Stimulated activated CD4-positive, alpha-beta T cell treated with anti-CD3 and anti-CD28 coated beads, Interleukin-15, amount 100 ng/mL, for 1 hour (primary cell): Measurements from ENCODE around the gene ERN1.
"Not testable (repeated sequence)": the region's sequence is repeated elsewhere in the genome, so short reads cannot be mapped to it uniquely, and the experiment has no call there.

Experiments used
- DNase-seq, 2 donors: peaks; one replicate each; pipeline ENCODE4 v3.0.0-alpha.2; 2020; ENCODE audit warnings: low read depth in 1 of 2, low spot score in 1 of 2

The ERN1 gene

DNA sequence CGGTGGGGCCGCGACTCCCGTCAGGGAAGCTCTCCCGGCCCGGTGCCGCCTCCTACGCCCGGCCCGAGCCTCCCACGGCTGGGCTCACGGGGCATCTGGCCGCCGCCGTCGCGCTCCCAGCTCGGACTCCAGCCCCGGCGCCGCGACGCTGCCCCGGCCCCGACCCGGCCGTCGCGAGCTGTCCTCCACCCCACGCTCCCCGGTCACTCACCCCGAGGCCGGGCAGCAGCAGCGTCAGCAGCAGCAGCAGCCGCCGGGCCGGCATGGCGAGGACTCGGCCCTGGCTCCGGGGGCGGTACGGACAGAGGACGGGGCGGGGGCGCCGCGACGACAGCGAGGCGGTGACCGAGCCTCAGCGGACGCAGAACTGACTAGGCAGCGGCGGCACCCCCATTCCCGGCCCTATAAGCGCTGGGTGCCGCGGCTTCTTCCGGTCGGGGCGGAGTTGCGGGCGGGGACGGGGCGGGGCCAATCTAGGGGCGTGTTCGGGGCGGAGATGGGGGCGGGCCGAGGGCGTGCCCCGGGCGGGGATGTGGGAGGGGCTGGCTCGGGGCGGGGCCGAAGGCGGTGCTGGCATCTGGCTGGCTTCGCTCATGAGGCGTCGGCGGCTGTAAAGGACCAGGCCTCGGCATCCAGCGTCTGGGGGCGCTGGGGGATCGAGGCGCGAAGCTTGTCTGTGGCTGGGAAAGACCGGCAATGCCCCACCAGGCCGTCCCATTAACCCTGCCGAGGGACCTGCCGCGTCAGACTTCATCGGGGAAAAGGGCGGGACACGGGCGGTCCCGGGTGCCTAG lies at the start of gene ERN1:
TSS of gene ERN1 (minus strand) at position 380 of the 794 bp plus-strand sequence. CDS start at position 265, 115 bp downstream.
- peak; percentile 87 to 92 for DNase-seq

DNA sequence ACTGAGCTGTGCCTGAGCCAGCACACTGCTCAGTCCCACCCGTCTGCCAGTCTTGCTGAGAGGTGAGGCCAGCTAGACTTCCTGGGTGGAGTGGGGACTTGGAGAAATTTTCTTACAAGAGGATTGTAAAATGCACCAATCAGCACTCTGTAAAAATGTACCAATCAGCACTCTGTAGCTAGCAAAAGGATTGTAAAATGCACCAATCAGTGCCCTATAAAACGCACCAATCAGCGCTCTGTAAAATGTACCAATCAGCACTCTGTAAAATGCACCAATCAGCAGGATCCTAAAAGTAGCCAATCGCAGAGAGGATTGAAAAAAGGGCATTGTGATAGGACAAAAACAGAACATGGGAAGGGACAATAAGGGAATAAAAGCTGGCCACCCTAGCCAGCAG lies 49.1 kb upstream of the ERN1 start:
- DNase-seq, result not testable (repeated sequence)

DNA sequence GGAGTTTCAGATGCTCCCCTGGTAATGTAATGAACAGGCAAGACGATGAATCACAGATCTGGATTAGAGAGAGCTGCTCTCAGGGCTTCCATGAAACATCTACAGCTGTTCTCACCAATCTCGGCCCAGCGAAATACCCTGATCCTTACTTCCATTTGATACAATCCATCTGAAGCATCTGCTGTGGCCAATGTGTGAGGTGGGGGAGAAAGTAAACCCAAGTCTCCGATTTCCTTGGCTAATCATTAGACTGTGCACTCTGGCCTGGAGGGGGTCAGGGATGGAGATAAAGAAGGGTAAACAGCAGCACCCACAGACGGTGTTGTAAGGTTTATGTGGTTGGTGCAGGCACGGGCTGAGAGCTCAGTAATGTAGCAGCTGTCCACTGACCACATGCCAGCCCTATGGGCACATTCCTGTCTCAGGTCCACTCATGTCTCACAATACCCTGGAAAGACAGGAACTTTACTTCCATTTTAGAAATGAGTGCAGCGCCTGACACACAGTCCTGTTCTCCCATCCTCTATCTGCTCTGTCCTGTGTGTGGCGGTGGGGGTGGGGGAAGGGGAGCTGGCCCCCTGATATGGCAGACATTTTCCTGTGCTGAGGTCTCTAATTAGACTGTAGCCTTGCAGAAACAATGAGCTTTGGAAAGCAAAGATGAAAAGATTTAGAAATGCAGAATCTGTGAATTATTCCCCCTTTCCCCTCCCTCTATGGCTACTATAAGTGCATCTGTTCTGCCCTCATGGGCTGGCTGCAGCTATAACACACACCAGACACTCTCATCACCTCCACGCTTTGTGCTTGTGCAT lies 48.3 kb upstream of the ERN1 start:
- DNase-seq, result no peak

DNA sequence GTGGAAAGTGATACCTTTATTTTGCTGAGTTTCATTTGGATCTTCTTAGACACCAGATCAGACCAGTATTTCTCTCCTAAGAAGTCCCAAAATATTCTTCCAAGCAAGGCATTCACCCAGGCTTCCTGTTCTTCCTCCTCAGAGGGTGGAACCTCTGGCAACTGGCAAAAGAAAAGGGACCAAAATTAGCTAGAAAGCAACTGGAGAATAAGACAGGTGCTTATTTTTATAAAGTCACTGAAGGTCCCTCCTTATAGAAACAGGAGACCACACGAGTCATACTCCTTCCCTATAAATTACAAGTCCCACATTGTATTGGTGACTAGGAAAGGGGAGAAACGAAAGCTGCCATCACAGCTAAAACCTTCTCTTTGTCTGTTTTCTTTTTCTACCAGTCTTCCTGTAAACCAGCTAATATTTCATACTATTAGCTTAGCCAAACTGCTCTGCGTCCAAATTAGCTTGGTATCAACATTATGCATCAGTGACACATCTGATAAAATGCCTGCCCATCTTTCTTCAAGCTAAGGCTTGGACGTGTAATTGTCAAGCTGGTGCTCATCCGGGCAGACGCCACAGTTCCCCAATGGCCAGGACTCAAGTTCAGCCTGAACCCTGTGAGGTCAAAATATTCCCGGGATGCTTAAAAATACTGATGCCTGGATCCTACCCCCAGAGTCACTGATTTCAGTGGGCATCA lies 47.5 kb upstream of the ERN1 start:
- no peak for DNase-seq

DNA sequence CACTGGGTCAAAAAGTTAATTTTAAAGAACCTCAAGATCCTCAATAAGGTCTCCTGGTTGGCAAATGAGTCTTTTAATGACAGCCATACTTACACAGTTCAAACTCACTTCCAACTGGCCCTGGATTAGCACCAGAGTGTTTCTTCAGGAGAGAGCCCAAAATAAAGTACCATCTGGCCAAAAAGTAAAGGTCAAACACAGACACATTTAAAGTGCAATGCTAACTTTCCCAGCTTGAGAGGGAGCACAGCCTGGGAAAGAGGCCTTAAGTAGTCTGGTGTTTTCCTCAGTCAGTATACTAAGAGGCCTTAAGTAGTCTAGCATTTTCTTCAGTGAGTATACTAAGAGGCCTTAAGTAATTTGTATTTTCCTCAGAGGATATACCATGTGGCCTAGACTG lies 46.6 kb upstream of the ERN1 start:
- no peak for DNase-seq

DNA sequence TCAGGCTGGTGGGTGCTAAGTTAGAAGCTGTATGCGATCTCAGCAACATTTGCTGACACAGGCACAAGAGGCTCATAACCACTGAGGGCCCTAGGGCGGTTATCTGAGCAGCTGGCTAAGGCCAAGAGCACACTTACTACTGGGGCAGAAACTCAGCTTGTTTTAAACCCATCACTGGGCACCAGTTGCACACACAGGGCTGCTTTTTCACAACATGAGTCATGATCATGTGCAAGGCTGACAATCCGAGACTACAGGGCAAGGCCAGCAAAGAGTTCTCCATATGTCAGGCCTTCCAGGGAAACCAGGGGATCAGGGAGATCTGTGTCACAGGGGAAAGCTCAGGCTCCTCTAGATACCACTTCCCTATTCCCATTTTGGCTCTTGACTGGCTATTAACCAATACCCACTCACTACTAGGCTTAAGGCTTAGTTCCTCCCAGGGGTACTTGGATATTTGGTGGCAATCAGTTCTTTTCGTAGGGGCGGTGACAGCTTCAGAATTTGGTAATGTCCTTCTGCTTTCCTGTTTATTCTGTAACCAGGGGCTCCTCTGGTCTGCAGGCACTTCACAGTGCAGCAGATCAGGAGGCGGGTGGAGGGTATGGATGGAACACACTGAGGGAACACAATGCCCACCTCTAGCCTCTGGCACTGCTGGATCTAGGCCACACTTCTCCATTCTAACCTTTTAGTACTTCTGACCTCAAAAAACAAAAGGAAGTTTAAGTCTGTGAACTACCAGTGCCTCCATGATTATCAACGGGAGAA lies 44.9 kb upstream of the ERN1 start:
- no peak for DNase-seq

DNA sequence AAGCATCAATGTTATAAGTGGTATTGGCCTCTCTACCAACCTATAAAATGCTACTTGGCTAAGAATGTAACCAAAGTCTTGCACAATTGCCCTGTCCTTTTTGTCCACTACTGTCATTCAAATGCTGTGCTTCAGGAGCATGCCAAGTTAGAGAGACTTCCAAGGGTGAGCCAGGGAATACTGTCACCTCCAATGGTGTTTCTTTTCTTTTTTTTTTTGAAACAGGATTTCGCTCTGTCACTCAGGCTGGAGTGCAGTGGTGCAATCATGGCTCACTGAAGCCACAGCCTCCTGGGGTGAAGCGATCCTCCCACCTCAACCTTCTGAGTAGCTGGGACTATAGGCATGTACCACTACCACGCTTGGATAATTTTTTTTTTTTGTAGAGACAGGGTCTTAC lies 43.7 kb upstream of the ERN1 start:
- no peak for DNase-seq

DNA sequence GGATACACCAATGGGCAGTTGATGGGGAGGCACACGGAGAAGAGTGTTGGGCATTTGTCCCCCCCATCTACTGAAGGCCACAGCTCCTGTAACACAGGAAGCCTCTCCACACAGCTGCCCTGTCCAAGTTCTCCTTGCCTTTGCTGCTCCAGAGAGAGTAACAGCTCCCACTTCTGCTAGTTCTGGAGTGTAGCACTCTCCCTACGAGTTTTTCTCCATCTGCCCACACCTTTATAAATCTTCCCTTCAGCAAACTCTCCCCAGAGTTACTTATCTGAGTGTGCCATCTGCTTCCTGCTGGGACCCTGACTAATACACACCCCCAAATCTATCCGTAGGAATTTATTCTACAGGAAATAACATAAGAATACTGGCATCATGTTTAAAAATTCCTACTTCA lies 42.6 kb upstream of the ERN1 start:
- no peak for DNase-seq

DNA sequence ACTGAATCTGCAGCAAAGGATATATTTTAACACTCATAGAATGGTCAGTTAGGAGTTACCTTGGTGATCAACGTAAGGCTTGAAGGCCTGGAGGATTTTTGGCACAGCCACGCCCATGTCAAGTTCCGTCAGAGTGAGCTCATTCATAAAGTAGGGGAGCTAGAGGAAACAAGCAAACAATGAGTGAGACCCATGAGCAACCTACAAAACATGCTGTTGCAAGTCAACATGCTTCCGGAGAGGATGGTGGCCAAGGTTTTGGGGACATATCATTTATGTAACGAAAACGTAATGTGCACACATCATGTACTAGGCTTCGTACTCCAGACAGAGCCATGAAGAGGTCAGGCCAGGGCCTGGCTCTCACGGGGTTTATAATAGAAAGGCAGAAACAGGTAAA lies 41.1 kb upstream of the ERN1 start:
- no peak for DNase-seq

DNA sequence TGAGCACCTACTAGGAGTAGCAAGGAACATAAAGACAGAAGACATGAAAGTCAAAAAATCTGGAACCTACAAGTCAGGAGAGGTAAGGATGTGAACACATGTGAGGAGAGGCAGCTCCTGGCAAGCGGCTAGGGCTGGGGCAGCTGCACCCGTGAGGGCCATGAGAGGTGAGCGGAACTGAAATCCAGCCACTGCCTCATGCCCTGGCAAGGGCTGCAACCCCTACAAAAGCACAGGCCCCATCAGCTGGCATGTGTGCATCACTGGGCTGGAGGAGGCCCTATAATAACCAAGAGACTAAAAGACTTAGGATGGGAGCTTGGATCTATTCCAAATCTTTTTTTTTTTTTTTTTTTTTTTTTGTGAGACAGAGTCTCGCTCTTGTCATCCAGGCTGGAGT lies 40.3 kb upstream of the ERN1 start:
- no peak for DNase-seq

DNA sequence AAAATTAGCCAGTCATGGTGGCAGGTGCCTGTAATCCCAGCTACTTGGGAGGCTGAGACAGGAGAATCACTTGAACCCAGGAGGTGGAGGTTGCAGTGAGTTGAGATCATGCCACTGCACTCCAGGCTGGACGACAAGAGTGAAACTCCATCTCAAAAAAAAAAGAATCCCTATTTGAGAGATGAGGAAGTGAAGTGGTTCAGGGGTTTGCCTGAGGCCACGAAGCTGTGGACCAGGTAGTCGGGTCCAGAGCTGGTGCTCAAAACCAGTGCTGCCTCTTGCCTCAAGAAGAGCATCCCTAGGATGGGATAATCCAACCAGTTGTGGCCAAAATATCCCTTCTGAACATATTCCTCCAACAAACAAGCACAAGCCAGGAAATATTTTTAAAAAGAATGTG lies 37.7 kb upstream of the ERN1 start:
- not testable (repeated sequence) for DNase-seq

DNA sequence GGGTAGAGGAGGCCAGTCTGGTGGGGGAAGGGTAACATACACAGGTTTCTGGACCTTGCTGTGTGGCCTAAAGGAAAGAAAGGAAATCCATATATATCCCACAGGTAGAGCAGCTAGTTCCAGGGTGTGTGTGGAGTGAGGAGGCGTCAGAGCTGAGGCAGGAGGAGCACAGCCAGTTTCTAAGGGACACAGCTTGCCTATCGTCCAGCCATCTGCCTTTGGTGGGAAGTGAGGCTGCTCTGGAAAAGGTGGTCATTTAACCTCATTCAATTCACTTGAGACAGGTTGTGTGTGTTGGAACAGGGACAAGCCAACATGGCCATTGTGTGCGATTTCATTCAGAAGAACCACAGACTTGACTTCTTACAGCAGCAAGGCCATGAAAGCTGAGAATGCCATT lies 36.9 kb upstream of the ERN1 start:
- no peak for DNase-seq

DNA sequence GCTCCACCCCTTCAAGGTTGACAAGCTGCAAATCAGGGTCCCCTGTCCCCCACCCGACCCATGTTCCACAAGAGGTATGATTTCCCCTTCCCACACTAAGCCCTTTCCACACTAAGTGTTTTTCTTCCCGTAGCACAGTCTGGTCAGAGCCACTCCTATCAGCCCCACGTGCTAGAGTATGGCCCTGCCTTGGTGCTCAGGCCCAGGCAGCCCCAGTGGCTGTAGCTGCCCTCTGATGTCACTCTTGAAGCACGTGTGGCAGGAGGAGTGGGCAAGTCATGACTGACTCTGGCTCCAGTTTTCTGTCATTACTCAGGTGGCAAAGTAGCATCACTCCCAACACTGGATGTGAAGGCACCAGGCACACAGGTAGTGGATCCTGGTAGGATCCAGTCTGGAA lies 35.4 kb upstream of the ERN1 start:
- DNase-seq, result no peak

DNA sequence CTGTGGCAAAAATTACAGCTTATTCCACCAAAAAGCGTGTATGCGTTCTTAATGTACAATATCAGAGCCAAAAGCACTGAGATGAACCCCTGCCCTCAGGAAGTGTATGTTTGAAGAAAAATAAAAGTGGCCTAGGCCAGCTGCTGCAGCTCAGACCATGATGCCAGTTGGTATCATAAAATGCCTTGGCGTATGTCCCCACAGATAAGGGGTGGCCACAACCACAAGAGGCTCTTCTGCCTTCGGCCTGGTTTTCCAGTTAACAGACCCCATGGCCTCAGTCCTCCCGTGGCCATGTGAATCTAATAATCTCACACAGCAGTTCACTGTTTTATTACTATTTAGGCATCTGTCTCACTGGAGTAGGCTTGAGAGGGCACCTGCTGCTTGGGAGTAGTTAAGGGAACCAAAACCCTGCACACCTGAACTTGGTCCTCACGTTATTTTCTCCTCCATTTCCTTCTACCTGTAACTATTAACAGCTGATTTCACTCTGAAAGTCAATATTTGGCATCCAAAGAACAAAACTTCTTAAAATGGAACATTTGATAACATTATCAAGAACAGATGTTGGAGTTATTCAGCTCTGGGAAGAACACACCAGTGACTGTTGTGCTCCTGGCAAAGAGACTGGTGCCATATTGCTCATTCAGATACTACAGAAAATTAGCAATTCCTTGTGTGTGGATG lies 34.8 kb upstream of the ERN1 start:
- DNase-seq, result no peak

DNA sequence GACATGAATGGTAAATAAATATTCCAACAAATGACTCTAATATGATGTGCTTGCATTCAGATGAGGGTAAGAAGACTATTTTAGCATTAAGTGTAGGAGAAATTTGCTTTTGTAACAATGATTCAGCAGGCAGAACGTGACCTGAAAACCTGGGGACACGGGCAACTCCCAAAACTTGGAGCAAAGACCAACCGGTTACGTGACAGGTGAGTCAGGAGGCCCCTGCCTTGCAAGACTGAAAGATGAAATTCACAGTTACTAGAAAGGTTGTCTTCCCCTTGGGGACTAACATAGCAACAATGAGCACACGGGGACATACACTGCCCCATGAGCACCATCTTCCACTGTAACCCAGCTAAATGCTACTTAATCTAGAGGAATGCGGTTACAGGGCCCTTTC lies 33.5 kb upstream of the ERN1 start:
- no peak for DNase-seq

DNA sequence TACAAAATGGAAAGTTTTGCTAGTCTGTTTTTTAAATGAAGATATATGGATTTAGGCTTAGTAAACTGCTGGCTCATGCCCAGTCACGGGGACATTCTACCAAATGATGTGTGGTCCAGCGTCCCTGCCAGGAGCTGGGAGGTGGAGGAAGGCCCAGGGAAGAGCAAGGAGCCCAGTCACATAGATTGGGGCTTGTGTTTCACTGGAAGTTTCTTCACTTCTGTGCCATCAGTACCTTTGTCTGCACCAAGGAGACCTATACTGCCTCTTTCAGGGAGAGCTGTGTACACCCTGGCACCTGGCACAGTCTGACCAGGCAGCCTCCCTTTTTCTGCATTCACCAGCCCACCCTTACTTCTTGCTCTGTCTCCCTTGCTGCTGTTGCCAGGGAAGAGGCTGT lies 32.6 kb upstream of the ERN1 start:
- no peak for DNase-seq

DNA sequence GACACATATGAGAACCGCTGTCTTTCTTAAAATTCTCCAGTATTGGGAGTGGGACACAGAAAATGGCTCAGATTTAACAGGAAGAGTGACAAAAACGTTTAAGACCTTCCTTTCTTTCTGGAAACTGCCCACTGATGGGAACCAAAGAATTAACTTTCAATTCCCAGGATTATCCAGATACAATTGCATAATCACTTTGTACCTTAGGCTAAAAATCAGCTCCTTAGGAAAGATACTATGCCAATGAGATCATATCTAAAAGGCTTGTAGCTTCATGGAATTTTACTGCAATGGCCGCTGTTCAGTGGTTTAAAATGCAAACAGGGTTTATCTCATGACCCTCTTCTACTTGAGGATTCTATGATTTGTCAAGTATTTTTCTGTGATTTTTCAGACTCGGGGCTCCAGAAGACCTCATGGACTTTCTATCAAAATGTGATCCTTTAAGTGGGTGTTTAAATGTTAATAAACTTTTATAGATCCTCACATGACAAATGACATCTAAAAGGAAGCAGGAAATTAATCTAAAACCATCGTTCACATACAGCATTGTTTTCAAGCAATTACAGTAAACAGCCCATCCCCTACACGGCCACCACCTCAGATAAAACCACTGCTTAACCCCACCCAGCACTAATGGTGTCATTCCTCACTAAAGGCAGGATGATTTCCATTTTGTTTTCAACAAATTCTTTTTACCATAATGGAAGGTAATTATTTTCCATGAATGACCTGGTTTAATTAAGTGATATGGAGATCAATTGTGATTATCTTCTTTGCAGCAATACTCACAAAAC lies 31.6 kb upstream of the ERN1 start:
- no peak for DNase-seq

DNA sequence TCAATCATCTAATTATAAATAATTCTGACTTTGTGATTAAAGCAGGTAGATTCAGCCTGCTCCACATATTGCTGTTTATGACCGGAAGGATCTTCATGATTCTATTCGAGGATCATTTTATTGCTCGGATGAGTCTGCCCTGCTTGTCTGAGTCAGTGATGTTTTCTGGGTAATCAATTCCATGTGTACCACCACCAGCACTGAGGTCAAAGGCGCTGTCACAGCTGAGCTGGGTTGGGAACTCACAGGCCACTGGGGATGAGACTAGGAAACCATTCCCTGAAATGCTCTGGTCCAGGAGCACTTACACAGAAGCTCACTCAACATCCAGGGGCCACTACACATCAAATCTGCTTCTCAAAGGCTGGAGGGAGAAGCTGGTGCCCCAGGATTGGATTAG lies 30.4 kb upstream of the ERN1 start:
- no peak for DNase-seq

DNA sequence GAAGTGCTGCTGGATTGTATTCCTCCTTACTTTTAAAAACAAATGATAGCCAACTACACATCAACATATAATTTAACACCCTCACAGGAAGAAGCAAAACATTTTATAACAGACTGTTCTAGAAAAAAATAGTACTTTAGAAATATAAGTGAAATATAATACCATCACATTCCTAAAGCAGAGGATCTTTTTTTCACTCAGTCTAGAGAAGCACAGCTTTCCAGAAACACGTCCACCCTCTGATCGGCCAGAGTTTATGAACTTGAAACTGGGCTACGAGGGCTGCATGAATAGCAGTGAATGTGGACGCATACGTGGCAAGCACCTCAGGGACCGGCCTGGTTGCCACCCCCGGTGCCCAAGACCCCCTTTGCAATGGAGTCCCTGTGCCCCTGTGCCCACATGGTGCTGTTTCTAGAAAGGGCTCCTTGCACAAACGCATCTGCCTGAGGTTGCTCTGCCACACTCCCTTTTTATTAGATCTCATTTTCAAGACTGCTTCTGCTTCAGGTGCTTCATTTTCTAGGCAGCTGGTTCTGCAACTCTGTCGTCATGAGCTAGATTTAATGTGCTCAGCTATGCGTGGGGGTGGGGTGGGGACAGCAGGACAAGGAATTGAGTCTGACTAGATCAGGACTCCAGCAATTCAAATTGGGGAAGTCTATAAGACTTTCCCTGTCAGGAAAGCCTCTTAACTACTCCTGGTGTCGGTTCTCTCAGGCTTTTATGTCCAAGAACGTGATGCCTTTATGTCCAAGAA lies 29.1 kb upstream of the ERN1 start:
- DNase-seq, result no peak
